Stimulated activated CD4-positive, alpha-beta T cell treated with anti-CD3 and anti-CD28 coated beads, TNF-alpha, amount 100 ng/mL, for 1 hour (primary cell): Measurements from ENCODE around the gene COL4A6.
"Not testable (repeated sequence)": the region's sequence is repeated elsewhere in the genome, so short reads cannot be mapped to it uniquely, and the experiment has no call there.

Source experiments
- DNase-seq, 3 donors: peaks; one replicate each; pipeline ENCODE4 v3.0.0-alpha.2; 2020; ENCODE audit warnings: low read depth in 3 of 3, low spot score in 1 of 3

The COL4A6 gene

GRCh38 chrX:108438110-108438623 is at the start of gene COL4A6:
Gene COL4A6 (minus strand): TSS chrX:108438422. CDS start chrX:108438196, 226 bp downstream.
- DNase-seq = no peak

DNA sequence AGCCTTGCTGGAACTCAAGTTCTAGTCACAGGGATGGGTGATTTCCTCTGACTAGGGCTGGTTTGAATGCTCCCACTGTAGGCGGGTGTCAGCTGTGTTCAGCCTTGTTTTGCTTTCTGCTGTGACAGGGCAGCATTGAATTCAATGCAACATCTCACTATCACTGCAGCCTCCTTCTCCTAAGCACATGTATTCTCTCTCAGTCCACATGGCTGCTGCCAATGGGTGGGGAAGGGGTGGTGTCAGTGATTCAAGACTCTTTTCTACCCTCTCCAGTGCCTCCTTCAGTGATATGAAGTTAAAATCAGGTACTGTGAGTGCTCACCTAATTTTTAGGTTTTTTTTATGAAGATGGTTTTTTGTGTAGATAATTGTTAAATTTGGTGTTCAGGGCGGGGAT is 47.7 kb upstream of the COL4A6 start:
- no peak for DNase-seq

DNA sequence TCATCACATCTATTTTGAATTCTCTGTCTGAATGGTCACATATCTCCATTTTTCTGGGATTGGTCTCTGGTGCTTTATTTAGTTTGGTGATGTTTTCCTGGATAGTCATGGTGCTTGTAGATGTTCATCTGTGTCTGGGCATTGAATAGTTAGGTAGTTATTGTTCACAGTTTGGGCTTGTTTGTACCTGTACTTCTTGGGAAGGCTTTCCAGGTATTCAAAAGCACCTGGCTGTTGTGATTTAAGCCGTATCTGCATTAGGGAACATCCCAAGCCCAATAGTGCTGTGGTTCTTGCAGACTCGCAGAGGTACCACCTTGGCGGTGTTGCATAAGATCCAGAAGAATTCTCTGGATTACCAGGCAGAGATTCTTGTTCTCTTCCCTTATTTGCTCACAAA is 46.0 kb upstream of the COL4A6 start:
- no peak for DNase-seq

- not testable (repeated sequence) for DNase-seq
Measured at GRCh38 chrX:108481528-108481927, 43.3 kb upstream of the COL4A6 start.

DNA sequence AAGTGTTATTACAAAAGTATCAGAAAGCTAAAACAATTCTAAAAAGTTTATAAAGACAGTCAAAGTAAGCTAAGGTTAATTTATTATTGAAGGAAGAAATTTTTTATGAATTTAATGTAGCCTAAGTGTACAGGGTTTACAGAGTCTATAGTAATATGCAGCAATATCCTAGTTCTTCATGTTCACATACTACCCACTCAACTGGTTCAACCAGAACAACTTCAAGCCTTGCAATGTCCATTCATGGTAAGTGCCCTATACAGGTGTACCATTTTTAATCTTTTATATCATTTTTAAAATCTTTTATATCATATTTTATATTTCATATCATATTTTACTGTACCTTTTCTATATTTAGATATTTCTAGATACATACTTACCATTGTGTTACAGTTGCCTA is 35.8 kb upstream of the COL4A6 start:
- no peak for DNase-seq

GRCh38 chrX:108468486-108468885 is 30.3 kb upstream of the COL4A6 start:
- DNase-seq = no peak

DNA sequence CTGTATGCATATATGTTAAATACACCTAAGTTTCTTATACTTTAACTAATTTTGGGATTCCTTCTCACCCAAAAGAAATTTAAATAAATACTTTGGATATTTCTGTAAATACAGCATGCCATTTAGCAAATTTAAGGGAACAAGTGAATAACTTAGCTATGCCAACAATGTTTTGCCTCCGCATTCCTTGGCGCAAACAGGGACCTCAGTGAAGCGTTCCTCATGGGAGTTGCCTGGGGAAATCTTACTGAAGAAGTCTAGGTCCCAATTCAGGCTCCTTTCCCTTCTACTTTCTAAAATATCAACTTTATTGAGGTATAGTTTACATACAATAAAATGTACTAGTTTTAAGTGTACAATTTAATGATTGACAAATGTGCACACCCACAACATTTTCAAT is 26.4 kb upstream of the COL4A6 start:
- DNase-seq = no peak

GRCh38 chrX:108456971-108457477 is 18.8 kb upstream of the COL4A6 start:
- DNase-seq = no peak

GRCh38 chrX:108453841-108454240 is 15.6 kb upstream of the COL4A6 start:
- no peak for DNase-seq

GRCh38 chrX:108447303-108447702 is 9.1 kb upstream of the COL4A6 start:
- DNase-seq = no peak

- DNase-seq = no peak
Measured at GRCh38 chrX:108442901-108443464, 4.8 kb upstream of the COL4A6 start.

DNA sequence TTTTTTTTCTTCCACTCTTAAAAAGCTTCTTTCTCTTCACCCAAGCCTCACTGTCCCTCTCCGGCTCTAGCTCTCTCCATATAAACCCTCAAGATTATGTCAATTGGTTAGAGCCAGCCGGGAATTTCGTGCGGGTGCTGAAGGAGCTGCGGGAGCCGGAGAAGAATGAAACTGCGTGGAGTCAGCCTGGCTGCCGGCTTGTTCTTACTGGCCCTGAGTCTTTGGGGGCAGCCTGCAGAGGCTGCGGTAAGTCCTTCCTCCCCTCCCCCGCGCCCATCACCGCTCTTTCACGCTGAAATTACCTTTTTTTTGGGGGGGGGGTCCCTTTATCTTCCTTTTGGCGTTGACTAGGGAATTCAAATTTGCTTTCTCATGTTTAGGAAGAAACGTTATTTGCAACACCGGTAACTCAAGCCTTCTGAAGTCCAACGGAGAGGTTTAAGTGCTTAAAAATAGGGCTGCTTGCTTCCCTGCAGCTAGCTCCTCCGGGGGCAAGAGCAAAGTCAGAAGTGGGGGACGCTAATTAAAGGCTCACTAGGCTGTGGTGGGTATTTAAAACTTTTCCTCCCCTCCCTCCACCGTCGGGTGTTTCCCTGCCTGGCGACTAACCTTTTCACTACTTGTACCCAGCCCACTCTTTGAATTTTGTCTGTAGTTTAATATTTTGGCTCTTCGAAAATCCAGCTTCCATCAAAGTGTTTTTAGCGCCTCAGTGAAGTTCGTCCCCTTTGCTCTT is 1.9 kb upstream of the COL4A6 start:
- no peak for DNase-seq

GRCh38 chrX:108439426-108439942 is 1.3 kb upstream of the COL4A6 start, which contains the start of gene COL4A5:
Gene COL4A5 (plus strand): TSS chrX:108439838. CDS start chrX:108440126, 288 bp downstream.
- no peak for DNase-seq

DNA sequence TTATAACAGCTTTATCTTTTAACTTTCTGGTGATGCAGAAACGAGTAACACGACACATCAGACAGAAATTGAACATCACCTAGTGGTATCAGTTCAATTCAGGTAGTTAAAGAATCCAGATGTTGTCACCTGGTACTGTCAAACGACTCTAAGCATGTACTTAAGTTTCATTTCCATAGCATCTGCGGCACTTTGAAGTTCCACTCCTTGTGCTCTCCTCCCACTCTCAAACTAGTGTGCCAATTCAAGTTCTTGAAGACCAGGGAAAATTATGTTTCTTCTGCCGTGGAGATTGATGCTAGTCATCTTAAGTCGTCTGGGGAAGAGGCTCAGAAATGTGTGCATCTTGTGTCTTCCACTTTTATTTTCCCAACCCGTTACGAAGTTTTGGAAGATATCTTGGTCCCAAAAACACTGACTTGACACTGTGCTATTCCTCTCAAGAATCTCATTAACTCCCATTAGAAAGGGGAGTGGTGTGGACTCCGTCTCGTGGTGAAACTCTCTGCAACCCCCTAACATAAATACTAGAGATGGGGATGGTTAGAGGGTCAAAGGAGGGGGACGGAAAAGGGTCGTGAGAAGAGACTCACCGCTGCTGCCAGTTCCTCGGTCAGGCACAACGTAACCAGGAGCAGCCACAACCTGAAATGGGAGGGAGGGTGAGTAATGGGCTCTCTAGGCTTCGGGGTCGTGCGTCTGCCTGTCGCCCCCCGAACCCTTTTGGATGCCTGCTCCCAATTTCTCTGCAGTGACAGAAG is 693 bp downstream of the COL4A6 start:
- DNase-seq = no peak

GRCh38 chrX:108435261-108435660 is 3.0 kb downstream of the COL4A6 start:
- no peak for DNase-seq

DNA sequence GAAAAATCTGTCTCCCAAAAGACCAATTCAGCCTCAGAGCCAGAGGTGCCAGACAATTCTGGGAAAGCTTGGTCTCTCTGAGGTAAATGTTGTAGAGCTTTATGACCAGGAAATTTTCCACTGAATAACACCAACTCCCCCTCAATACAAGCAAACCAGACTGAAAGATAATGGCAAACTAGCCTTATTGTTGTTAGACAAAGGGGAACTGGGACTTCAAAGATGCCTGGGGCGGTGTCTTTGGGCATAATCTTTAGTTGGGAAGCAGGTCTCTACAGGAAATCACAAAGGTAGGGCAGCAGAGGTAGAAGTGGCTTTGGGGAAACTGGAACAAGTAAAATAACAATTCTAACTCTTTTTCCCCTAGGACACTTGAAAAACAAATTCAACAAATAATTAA is 12.0 kb downstream of the COL4A6 start:
- no peak for DNase-seq

GRCh38 chrX:108420481-108420880 is 17.7 kb downstream of the COL4A6 start:
- DNase-seq = no peak

GRCh38 chrX:108419401-108419800 is 18.8 kb downstream of the COL4A6 start:
- DNase-seq = no peak

- DNase-seq = no peak
Measured at GRCh38 chrX:108417257-108417656, 21.0 kb downstream of the COL4A6 start.

DNA sequence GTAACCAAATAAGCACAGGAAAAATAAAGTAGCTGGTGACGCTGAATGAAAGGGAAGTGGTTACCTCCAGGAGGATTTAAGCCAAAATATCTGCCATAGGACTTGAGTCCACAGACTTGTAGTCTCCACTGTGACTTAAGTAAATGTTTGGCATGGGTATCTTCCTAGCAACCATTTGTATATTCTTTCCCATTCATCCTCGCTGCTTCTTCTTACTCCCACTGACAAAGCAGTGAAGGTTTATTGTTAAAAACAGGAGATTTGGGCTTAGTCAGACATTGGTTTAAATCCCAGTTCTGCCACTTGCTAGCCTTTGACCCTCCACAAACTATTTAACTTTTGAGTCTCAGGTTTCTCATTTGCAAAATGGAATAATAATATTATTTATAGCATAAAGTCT is 22.3 kb downstream of the COL4A6 start:
- DNase-seq = no peak

DNA sequence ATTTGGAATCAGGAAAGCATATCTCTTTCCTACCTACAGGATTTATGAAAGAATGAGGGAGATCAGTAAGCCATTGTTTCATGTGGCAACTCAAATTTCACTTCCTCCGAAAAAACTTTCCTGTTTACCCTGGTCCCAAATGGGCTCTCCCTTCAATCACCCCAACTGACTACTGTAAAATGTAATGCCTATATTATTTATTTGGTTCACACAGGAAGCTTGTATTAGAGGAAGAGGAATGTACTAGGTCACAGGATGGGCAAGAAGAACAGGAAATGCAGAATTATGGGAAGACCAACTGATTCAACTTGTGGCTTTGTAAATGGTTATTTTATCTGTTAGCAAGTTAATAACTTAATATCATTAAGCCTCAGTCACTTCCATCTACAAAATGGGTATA is 23.1 kb downstream of the COL4A6 start:
- DNase-seq = no peak

DNA sequence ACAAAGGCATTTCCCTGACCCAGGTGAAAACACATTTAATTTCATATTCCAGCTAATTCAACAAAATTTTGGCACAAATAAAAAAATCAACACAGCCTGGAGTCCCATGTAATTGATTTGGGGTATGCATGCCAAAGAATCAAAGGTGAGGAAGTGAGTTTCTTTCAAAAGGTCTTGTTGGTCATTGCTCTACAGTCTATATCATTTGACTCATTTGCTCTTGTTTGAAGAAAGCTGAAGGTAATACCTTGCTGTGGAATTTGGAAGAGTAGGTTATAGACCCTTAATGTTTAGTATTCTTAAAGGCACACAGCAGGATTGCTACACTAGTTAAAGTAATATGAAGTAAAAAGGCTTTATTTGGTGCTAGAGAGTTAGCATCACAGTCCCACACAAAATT is 25.4 kb downstream of the COL4A6 start:
- no peak for DNase-seq
